GM12891 (cell line): ENCODE measurements around the gene C1orf35.

ENCODE experiments used
- PAX5 ChIP-seq: IDR thresholded peaks from 2 replicates; pipeline ENCODE4 v1.6.1; 2011; ENCODE audit warnings: low read length, moderate library complexity, mild to moderate bottlenecking; ENCODE audit not compliant: insufficient read depth, severe bottlenecking
- POLR2A ChIP-seq: IDR thresholded peaks from 2 replicates; pipeline ENCODE4 v1.6.1; 2011; ENCODE audit warnings: low read depth, low read length, control low read depth
- POLR2AphosphoS5 ChIP-seq: IDR thresholded peaks from 2 replicates; pipeline ENCODE4 v1.6.1; 2011; ENCODE audit warnings: low read depth, low read length, control low read depth
- TAF1 ChIP-seq: IDR thresholded peaks from 2 replicates; pipeline ENCODE4 v1.6.1; 2011; ENCODE audit warnings: low read depth, low read length, control low read depth

DNA sequence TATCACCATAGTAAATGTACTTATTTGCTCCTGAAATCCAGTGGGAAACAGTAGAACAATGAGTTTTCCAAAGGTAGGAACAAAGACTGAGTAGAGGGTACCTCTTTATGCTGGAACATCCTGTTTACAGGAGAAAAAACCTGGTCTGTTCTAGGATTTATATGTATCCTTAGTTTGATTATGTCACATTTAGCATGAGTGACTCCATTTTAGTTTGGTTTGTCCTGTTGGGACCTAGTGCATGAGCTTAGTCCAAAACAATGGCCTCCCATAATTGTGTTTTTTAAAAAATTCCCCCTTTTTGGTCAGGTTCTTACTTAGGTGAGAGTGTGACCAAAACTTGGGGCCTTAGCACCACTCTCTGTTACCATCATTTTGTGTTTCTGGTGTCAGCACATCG, 9.5 kb upstream of the C1orf35 start:
- TF ChIP-seq POLR2AphosphoS5 (no peak), POLR2A (no peak), TAF1 (no peak), PAX5 (no peak)
